ENCODE measurements around the gene PIGN. TPM values are rescaled to one million over a fixed set of nuclear protein-coding genes. Genes with fewer than 3 reads are reported as not detected.

Gene PIGN
- total and polyA plus RNA-seq, 2 of the 8 experiments (the other 6 are each of a cell fraction or from before 2014, with no cell fraction given), result 20.9 to 26.3 TPM

- no peak overlapping the region for H3K14ac ChIP-seq (ENCODE audit: insufficient read length)
- ChIA-PET POLR2A (ENCODE audit: partially characterized antibody) (interaction anchor here (0.7 to 1.6 kb wide), 2 partner anchors 8 to 13 kb away, joined by 8 to 9 read pairs; partner anchors contain the start of genes PIGN and RELCH), CTCF (ENCODE audit: partially characterized antibody) (interaction anchor here (0.7 to 1.5 kb wide), 4 partner anchors 17 to 49 kb away, joined by 3 to 5 read pairs (median 4); no protein-coding TSS in a partner anchor)
- H2AFZ ChIP-seq (ENCODE audit: low read length), result no peak overlapping the region
- H3K79me1 ChIP-seq (ENCODE audit: low read depth, low read length), result peaks cover 2% of the 10 kb centered on the region; the same call in 1 of the 2 replicates
- no peak overlapping the region for H3K23ac ChIP-seq (ENCODE audit: insufficient read length)
- no peak overlapping the region for H3K27ac ChIP-seq (ENCODE audit: low read depth, low read length)
- no peak overlapping the region for H2BK120ac ChIP-seq (replicated peaks; ENCODE audit: low read depth, low read length)
- no peaks in the 10 kb centered on the region for H3K23me2 ChIP-seq (ENCODE audit: low read depth, low read length)
- H2AK5ac ChIP-seq (ENCODE audit: low read depth, low read length), result no peak overlapping the region
- no peak overlapping the region for H4K5ac ChIP-seq (ENCODE audit: insufficient read length, low read depth, low read length)
- no peaks in the 10 kb centered on the region for H3K9me3 ChIP-seq (ENCODE audit: insufficient read depth in 2 of 2, low read depth in 1 of 2, low read length in 1 of 2)
- TF ChIP-seq EP300 (IDR thresholded peaks at IDR 0.05; ENCODE audit: borderline replicate concordance in 1 of 2, low read depth in 2 of 2, low read length in 2 of 2) (no peak), POLR2AphosphoS5 (IDR thresholded peaks at IDR 0.05; ENCODE audit: low read depth, low read length) (no peak), GTF2F1 (IDR thresholded peaks at IDR 0.05; ENCODE audit: borderline replicate concordance, low read depth, low read length) (no peak), SIRT6 (IDR thresholded peaks at IDR 0.05; ENCODE audit: low read length) (no peak), KDM4A (IDR thresholded peaks at IDR 0.05; ENCODE audit: low read depth, low read length, severe bottlenecking) (no peak), MAFK (IDR thresholded peaks at IDR 0.05; ENCODE audit: low read depth, low read length) (no peak), TCF12 (IDR thresholded peaks at IDR 0.05; ENCODE audit: low read depth, low read length) (no peak), NANOG (IDR thresholded peaks at IDR 0.05; ENCODE audit: insufficient read depth, low read depth, low read length, poor library complexity, severe bottlenecking) (no peak), HDAC6 (IDR thresholded peaks at IDR 0.05; ENCODE audit: low read depth, low read length) (no peak)
- no peak overlapping the region for H3K4me3 ChIP-seq (ENCODE audit: extremely low read depth in 1 of 4, insufficient read depth in 2 of 4, low read depth in 3 of 4, low read length in 4 of 4)
- no peak overlapping the region for H2BK20ac ChIP-seq (ENCODE audit: low read length)
- no peak overlapping the region for H2BK5ac ChIP-seq (ENCODE audit: low read depth, low read length)
- no peak overlapping the region for H3K4ac ChIP-seq (replicated peaks; ENCODE audit: insufficient read length, low read depth, low read length)
- no peak for FAIRE-seq
- peaks cover 0 to 3% of the 10 kb centered on the region in 2 experiments for H4K20me1 ChIP-seq (replicated peaks in 1 of 2; ENCODE audit: control insufficient read depth in 1 of 2, insufficient read depth in 2 of 2, low read length in 2 of 2)
- no peak overlapping the region for H3K4me2 ChIP-seq (ENCODE audit: insufficient read depth in 1 of 2, low read depth in 2 of 2, low read length in 2 of 2)
- no peak for DNase-seq (ENCODE audit: low read depth in 1 of 2, low spot score in 2 of 2)
- no peaks in the 10 kb centered on the region for H3K27me3 ChIP-seq (replicated peaks in 1 of 4; ENCODE audit: control insufficient read depth in 3 of 4, extremely low read depth in 1 of 4, insufficient read depth in 3 of 4, low read length in 3 of 4)
- H3K9ac ChIP-seq (replicated peaks in 1 of 4; ENCODE audit: extremely low read depth in 1 of 4, low read depth in 3 of 4, low read length in 3 of 4), result no peak overlapping the region
- H4K8ac ChIP-seq (ENCODE audit: extremely low read depth, insufficient read depth, low read length), result no peak overlapping the region
- H3K79me2 ChIP-seq (ENCODE audit: control insufficient read depth in 1 of 2, insufficient read depth in 2 of 2, low read length in 2 of 2), result peaks cover 5 to 92% of the 10 kb centered on the region in 2 experiments; a peak in 3 of 4 replicates
- no peaks in the 10 kb centered on the region for H3K4me1 ChIP-seq (replicated peaks in 1 of 4; ENCODE audit: control insufficient read depth in 3 of 4, insufficient read depth in 4 of 4, low read length in 3 of 4)
- H3K18ac ChIP-seq (ENCODE audit: extremely low read depth, low read length), result no peak overlapping the region
- H3K56ac ChIP-seq (replicated peaks; ENCODE audit: insufficient read length, low read depth, low read length), result no peak overlapping the region
- H4K91ac ChIP-seq (replicated peaks; ENCODE audit: insufficient read length, low read length), result no peak overlapping the region
- no peak overlapping the region for H2BK15ac ChIP-seq (ENCODE audit: low read length)
- H3K36me3 ChIP-seq (ENCODE audit: control insufficient read depth in 2 of 4, insufficient read depth in 4 of 4, low read length in 3 of 4), result no peaks in the 10 kb centered on the region
- H2BK12ac ChIP-seq (ENCODE audit: low read depth, low read length), result no peak overlapping the region
- 99% methylated on average over 3 of the region's 3 CpGs; no CpG with 5 or more reads in 1 of the 2 experiments for WGBS, 2 experiments (ENCODE audit: extremely low coverage in 1 of 2, insufficient coverage in 1 of 2, insufficient read length in 1 of 2, insufficient replicate concordance in 2 of 2, low coverage in 1 of 2, low lambda C conversion rate in 2 of 2, missing lambda C conversion rate in 1 of 2)
Measured at GRCh38 chr18:62200121-62200914, 13.5 kb upstream of the PIGN start.

Measured in H1 (cell line).